ENCODE data around the gene PLA2G6. TPM values are rescaled to one million over a fixed set of nuclear protein-coding genes. Genes with fewer than 3 reads are reported as not detected.
A peak's percentile ranks its signal among the peaks of the same experiment; 100 is the strongest.

PLA2G6 gene, protein sequence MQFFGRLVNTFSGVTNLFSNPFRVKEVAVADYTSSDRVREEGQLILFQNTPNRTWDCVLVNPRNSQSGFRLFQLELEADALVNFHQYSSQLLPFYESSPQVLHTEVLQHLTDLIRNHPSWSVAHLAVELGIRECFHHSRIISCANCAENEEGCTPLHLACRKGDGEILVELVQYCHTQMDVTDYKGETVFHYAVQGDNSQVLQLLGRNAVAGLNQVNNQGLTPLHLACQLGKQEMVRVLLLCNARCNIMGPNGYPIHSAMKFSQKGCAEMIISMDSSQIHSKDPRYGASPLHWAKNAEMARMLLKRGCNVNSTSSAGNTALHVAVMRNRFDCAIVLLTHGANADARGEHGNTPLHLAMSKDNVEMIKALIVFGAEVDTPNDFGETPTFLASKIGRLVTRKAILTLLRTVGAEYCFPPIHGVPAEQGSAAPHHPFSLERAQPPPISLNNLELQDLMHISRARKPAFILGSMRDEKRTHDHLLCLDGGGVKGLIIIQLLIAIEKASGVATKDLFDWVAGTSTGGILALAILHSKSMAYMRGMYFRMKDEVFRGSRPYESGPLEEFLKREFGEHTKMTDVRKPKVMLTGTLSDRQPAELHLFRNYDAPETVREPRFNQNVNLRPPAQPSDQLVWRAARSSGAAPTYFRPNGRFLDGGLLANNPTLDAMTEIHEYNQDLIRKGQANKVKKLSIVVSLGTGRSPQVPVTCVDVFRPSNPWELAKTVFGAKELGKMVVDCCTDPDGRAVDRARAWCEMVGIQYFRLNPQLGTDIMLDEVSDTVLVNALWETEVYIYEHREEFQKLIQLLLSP
- total RNA-seq (10 to 100 TPM; 25.0 to 25.8 TPM), polyA plus RNA-seq (10 to 100 TPM in 1 of 2 donors, 1 to 10 TPM in 1; 8.8 to 74.1 TPM)
- long read RNA-seq, donor 1, partial matches to known transcripts: 1 of 6 reads
- long read RNA-seq, donor 1, other reads (novel, unspliced or antisense): 5 of 6 reads
- long read RNA-seq, donor 2, partial matches to known transcripts: 1 of 4 reads
- long read RNA-seq, donor 2, other reads (novel, unspliced or antisense): 3 of 4 reads

DNA sequence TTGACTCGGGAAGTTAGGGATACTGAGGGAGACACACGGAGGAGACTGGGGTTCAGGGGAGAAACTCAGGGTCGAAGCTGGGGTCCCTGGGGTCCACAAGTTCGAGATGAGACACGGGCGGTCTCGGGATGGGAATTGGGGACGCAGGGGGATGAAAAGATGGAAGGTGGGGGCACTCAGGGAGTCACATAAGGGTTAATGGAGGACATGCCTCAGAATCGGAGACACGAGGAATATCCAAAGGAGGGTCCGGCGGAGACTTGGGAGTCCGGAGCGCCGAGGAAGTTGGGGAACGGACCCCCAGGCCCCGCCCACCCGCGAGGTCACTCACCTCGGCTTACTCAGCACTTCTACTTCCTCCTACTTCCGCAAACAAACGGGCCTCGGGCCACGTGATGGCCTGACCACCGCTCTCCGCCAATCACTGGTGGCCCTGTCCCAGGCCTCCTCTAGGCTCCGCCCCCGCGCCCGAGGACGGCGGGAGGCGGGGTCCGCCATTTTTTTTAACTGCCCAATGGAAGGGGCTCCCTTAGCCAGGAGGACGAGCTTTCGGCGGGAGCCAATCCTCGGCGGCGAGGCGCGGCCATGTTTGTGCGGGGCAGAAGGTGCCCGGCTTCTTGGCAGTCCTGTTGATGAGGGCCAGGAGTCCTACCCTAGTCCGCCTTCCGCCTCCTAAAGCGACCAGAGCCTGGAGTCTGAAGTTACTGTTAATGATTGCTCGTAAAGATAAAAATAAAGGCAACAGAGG, at the start of gene PLA2G6:
Gene PLA2G6, minus strand, starts transcription at position 378 of the 748 bp plus-strand sequence. CDS start 12,404 bp downstream, outside the sequence.
- no peaks in the 10 kb centered on the region for H3K27me3 ChIP-seq (ENCODE audit: control insufficient read depth in 1 of 2, insufficient read depth in 2 of 2, low read length in 1 of 2)
- intact Hi-C loops (cut with DNase I): loop anchor here in 1 of 2 donors (5.0 kb wide), 1 partner anchor 69 kb away; the partner anchor contains the start of gene BAIAP2L2
- H3K4me3 ChIP-seq (ENCODE audit: low read length in 2 of 2): peak within 1 kb of the TSS; percentile 32 to 53
- DNase-seq: peak; percentile 99
- H3K9me3 ChIP-seq (ENCODE audit: control insufficient read depth, low read length): no peaks in the 10 kb centered on the region
- H3K27ac ChIP-seq (ENCODE audit: low read depth in 1 of 2, low read length in 2 of 2): peak within 1 kb of the TSS in 1 of 2 donors; percentile 29
- H3K4me1 ChIP-seq (ENCODE audit: control insufficient read depth in 1 of 2, insufficient read depth in 2 of 2, low read length in 2 of 2): no peaks in the 10 kb centered on the region
- WGBS, 2 donors: 1% methylated on average over 45 to 48 of the region's 48 CpGs
- H3K36me3 ChIP-seq (ENCODE audit: control insufficient read depth in 1 of 2, insufficient read depth in 2 of 2, low read length in 1 of 2): no peaks in the 10 kb centered on the region
- peak; percentile 97 for ATAC-seq (ENCODE audit: low FRiP score)

GRCh38 chr22:38230916-38231315, 49.3 kb upstream of the PLA2G6 start:
- WGBS, 2 donors: 89% methylated on average over 9 of the region's 9 CpGs
- DNase-seq (no peak), ATAC-seq (ENCODE audit: low FRiP score) (no peak)
- no peaks in the 10 kb centered on the region for H3K9me3 ChIP-seq (ENCODE audit: control insufficient read depth, low read length)
- no peak overlapping the region for H3K4me3 ChIP-seq (ENCODE audit: low read length in 2 of 2)
- H3K4me1 ChIP-seq (ENCODE audit: control insufficient read depth in 1 of 2, insufficient read depth in 2 of 2, low read length in 2 of 2): no peaks in the 10 kb centered on the region
- H3K36me3 ChIP-seq (ENCODE audit: control insufficient read depth in 1 of 2, insufficient read depth in 2 of 2, low read length in 1 of 2): peaks cover 0 to 7% of the 10 kb centered on the region in 2 donors
- H3K27ac ChIP-seq (ENCODE audit: low read depth in 1 of 2, low read length in 2 of 2): no peak overlapping the region
- H3K27me3 ChIP-seq (ENCODE audit: control insufficient read depth in 1 of 2, insufficient read depth in 2 of 2, low read length in 1 of 2): no peaks in the 10 kb centered on the region
- intact Hi-C loops (cut with DNase I): no loop called here

- peaks cover 0 to 10% of the 10 kb centered on the region in 2 donors for H3K36me3 ChIP-seq (ENCODE audit: control insufficient read depth in 1 of 2, insufficient read depth in 2 of 2, low read length in 1 of 2)
- H3K27ac ChIP-seq (ENCODE audit: low read depth in 1 of 2, low read length in 2 of 2): no peak overlapping the region
- no peak overlapping the region for H3K4me3 ChIP-seq (ENCODE audit: low read length in 2 of 2)
- WGBS, 2 donors: 68 to 75% methylated on average over 14 to 15 of the region's 15 CpGs
- ATAC-seq (ENCODE audit: low FRiP score) (no peak), DNase-seq (no peak)
- H3K27me3 ChIP-seq (ENCODE audit: control insufficient read depth in 1 of 2, insufficient read depth in 2 of 2, low read length in 1 of 2): no peaks in the 10 kb centered on the region
- H3K9me3 ChIP-seq (ENCODE audit: control insufficient read depth, low read length): no peaks in the 10 kb centered on the region
- intact Hi-C loops (cut with DNase I): no loop called here
- no peaks in the 10 kb centered on the region for H3K4me1 ChIP-seq (ENCODE audit: control insufficient read depth in 1 of 2, insufficient read depth in 2 of 2, low read length in 2 of 2)
Measured at GRCh38 chr22:38230108-38230825, 48.6 kb upstream of the PLA2G6 start.

DNA sequence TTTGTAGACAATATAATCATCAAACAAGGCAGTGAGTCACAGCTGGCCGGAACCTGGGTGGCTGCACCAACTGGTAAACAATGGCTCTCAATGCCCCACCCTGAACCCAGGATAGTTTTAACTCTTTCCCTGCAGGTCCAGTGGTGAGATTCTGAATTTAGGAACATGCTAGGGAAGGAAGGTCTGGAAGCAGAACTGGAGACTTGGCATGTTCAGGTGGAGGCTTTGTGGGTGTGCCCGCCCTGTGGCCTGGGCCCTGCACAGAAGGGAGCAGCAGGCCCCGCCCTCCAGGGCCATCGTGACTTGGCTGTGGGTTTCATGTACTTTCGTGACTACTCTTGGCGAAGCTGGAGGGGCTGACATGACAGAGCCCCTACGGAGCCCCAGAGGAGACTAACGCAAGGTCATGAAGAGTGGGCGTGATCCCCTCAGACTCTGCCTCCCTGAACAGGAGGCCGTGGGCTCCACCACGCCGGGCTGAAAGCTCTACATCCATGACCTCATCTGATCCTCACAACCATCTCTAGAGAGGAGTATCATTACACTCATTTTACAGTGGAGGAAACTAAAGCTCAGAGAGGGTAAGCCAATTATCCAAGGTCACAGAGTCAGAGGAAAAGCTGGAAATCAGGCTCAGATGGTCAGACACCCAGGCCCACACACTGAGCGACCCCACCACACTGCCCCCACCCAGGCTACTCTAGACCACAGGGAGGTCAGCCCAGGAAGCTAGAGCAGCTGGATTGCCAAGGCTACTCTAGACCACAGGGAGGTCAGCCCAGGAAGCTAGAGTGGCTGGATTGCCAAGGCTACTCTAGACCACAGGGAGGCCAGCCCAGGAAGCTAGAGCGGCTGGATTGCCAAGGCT, 47.5 kb upstream of the PLA2G6 start:
- WGBS, 2 donors: 65 to 67% methylated on average over 13 to 14 of the region's 14 CpGs

DNA sequence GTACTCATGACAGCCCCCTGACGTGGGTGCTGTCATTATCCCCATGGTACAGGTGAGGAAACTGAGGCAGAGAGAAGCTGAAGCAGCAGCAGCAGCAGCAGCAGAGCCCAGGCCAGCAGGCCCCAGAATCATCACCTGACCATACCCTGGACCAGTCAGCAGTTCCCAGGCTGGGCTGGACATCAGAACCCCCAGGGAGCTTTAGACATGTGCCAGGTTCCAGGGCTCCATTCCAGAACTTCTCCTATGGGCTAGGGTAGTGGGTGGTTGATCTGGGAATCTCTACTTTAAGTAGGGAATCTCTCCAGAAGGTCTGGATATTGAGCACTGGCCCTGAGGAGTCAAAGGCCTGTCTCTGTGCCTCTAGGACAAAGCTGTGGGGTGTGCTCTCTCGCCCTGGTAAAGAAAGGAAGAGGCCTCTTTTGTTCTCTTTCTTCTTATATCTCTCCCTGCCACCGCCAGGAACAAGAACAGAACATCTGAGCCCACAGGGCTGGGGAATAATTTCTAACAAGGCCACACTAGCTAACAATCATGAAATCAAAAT, 46.8 kb upstream of the PLA2G6 start:
- no peaks in the 10 kb centered on the region for H3K27me3 ChIP-seq (ENCODE audit: control insufficient read depth in 1 of 2, insufficient read depth in 2 of 2, low read length in 1 of 2)
- intact Hi-C loops (cut with DNase I): no loop called here
- DNase-seq (no peak), ATAC-seq (ENCODE audit: low FRiP score) (no peak)
- no peaks in the 10 kb centered on the region for H3K4me1 ChIP-seq (ENCODE audit: control insufficient read depth in 1 of 2, insufficient read depth in 2 of 2, low read length in 2 of 2)
- peaks cover 0 to 11% of the 10 kb centered on the region in 2 donors for H3K36me3 ChIP-seq (ENCODE audit: control insufficient read depth in 1 of 2, insufficient read depth in 2 of 2, low read length in 1 of 2)
- H3K27ac ChIP-seq (ENCODE audit: low read depth in 1 of 2, low read length in 2 of 2): peak overlapping the region in 1 of 2 donors; percentile 14
- 64 to 65% methylated on average over 3 of the region's 3 CpGs for WGBS, 2 donors
- H3K9me3 ChIP-seq (ENCODE audit: control insufficient read depth, low read length): no peaks in the 10 kb centered on the region
- H3K4me3 ChIP-seq (ENCODE audit: low read length in 2 of 2): no peak overlapping the region

More for the DNA sequence above, 47.5 kb upstream of the PLA2G6 start:
- H3K36me3 ChIP-seq (ENCODE audit: control insufficient read depth in 1 of 2, insufficient read depth in 2 of 2, low read length in 1 of 2): peaks cover 0 to 11% of the 10 kb centered on the region in 2 donors
- no peaks in the 10 kb centered on the region for H3K27me3 ChIP-seq (ENCODE audit: control insufficient read depth in 1 of 2, insufficient read depth in 2 of 2, low read length in 1 of 2)
- H3K27ac ChIP-seq (ENCODE audit: low read depth in 1 of 2, low read length in 2 of 2): peak overlapping the region in 1 of 2 donors; percentile 2
- intact Hi-C loops (cut with DNase I): no loop called here
- no peak overlapping the region for H3K4me3 ChIP-seq (ENCODE audit: low read length in 2 of 2)
- no peaks in the 10 kb centered on the region for H3K9me3 ChIP-seq (ENCODE audit: control insufficient read depth, low read length)
- H3K4me1 ChIP-seq (ENCODE audit: control insufficient read depth in 1 of 2, insufficient read depth in 2 of 2, low read length in 2 of 2): no peaks in the 10 kb centered on the region
- DNase-seq (peak in 1 of 2 donors; percentile 77), ATAC-seq (ENCODE audit: low FRiP score) (peak; percentile 67)

DNA sequence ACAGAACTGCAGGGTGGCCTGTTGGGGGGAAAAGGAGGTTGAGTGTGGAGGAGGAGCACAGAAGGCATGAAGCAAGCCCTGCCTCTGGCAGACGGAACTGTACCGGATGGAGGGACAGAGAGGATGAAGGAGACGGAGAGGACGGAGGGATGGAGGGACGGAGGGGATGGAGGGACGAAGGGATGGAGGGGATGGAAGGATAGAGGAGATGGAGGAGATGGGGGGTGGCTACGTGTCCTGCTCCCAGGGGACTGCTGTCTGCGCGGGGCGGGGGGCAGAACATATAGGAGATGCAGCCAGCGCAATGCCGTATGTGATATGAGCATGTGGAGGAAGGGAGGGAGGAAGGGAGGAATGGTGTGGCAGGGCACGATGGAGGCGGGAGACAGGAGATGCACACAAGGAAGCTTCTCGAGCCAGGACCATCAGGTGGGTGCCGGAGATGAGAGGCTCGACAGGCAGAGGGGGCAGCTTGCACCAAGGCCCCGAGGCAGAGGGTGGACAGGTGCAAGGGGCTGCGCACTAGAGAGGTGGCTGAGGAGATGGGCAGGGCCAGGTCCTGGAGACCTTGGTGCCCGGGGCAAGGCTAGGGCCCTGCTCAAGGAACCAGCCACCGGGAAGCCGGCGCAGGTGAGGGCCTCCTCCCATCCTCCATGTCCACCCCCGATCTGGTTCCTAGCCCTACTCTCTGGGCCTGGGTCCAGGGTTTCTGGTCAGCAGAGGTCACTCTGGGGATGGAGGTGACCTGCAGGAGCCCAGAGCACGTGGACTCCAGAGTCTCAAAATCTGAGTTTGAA, 45.4 kb upstream of the PLA2G6 start:
- Histone ChIP-seq H3K4me1 (ENCODE audit: control insufficient read depth in 1 of 2, insufficient read depth in 2 of 2, low read length in 2 of 2) (no peaks in the 10 kb centered on the region), H3K27ac (ENCODE audit: low read depth in 1 of 2, low read length in 2 of 2) (no peak overlapping the region), H3K4me3 (ENCODE audit: low read length in 2 of 2) (no peak overlapping the region), H3K9me3 (ENCODE audit: control insufficient read depth, low read length) (no peaks in the 10 kb centered on the region), H3K36me3 (ENCODE audit: control insufficient read depth in 1 of 2, insufficient read depth in 2 of 2, low read length in 1 of 2) (peaks cover 0 to 11% of the 10 kb centered on the region in 2 donors), H3K27me3 (ENCODE audit: control insufficient read depth in 1 of 2, insufficient read depth in 2 of 2, low read length in 1 of 2) (no peaks in the 10 kb centered on the region)
- 92% methylated on average over 20 to 25 of the region's 25 CpGs for WGBS, 2 donors
- intact Hi-C loops (cut with DNase I): no loop called here
- DNase-seq (no peak), ATAC-seq (ENCODE audit: low FRiP score) (no peak)

All from aorta (tissue), 5 donors.